AG04450 (cell line): Measurements from ENCODE around the gene SDC4. TPM values are rescaled to one million over a fixed set of nuclear protein-coding genes. Genes with fewer than 3 reads are reported as not detected.

Experiments
- CTCF ChIA-PET: fragments of 300-600, 350-600 bp; formaldehyde crosslinking; extraction: SDS; loops from one replicate; lab custom pipeline; 2022; ENCODE audit warnings: antibody characterized with exemption, inconsistent platforms; lab: Charles Lee
- POLR2A ChIA-PET: fragments of 350-600 bp; formaldehyde crosslinking; extraction: SDS; loops from one replicate; lab custom pipeline; 2021; ENCODE audit warnings: antibody characterized with exemption, inconsistent platforms; lab: Yijun Ruan, JAX
- DNase-seq: peaks from one replicate; pipeline ENCODE4 v3.0.0-alpha.2; 2011; ENCODE audit warnings: low read depth, low spot score
- H3K27ac ChIP-seq: one replicate; pipeline ENCODE4 v1.5.1; 2012; ENCODE audit warnings: low read depth, low read length, control low read depth
- H3K27me3 ChIP-seq: one replicate; pipeline ENCODE4 v1.6.0; 2012; ENCODE audit warnings: low read length; ENCODE audit not compliant: control insufficient read depth, insufficient read depth
- H3K4me3 ChIP-seq: 2 replicates; pipeline ENCODE4 v1.5.1; 2011; ENCODE audit warnings: mild to moderate bottlenecking, low read depth, low read length, control low read depth
- H3K9me3 ChIP-seq: 2 replicates; pipeline ENCODE4 v1.5.1; 2012; ENCODE audit warnings: low read length; ENCODE audit not compliant: control insufficient read depth, insufficient read depth
- CTCF ChIP-seq: IDR thresholded peaks from 2 replicates; pipeline ENCODE4 v1.5.1; 2011; ENCODE audit warnings: low read depth, low read length, control low read depth, inconsistent platforms
- polyA plus RNA-seq: library from polyadenylated mRNA; depleted of rRNA; stranded (reverse); fragments of >200 nt; gene quantifications from 2 replicates; pipeline ENCODE4 v1.2.3, GENCODE V29; 2011

The SDC4 gene
- polyA plus RNA-seq, 1 experiment: 177 TPM

DNA sequence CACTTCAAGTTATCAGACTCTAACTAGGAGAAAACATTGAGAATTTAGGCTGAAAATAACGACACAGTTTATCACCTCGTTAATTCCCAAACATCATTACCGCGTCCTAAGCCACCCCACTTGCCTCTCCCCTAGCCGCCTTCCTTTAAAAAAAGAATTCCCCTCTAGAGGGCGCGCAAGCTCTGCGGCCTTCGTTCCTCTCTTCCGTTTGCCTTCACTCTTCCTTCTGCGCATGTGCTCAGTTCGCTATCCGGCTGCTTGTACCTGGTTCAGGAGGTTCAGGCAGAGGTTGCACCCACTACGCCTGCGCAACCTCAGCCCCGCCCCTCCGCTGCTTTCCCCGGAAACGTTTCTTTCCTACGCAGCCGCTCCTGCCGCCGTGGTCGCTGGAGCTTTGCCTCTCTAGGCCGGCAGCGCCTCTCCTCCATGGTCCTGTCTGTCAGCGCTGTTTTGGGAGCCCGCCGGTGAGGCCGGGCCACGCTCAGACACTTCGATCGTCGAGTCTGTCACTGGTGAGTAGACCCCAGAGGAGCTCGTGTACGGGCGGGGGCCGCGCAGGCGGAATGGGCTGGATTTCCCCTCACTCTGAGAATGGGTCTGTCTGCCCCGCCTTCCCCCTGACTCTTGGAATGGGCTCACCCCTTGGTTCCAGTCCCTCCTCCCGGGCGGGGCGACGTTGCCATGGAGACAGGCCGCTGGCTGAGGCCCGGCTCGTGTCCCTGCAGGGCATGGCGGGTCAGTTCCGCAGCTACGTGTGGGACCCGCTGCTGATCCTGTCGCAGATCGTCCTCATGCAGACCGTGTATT is 14.8 kb upstream of the SDC4 start, which contains the start of gene SYS1:
Gene SYS1, plus strand, starts transcription at position 353 of the 807 bp plus-strand sequence. Its CDS starts 376 bp downstream, at position 729.
- peak within 1 kb of the TSS; percentile 96 for H3K4me3 ChIP-seq
- DNase-seq: peak; percentile 97
- peak within 1 kb of the TSS; percentile 97 for H3K27ac ChIP-seq
- no peaks in the 10 kb centered on the region for H3K27me3 ChIP-seq
- ChIA-PET POLR2A (interaction anchor here (0.5 to 3.9 kb wide), 13 partner anchors 11 to 411 kb away, joined by 3 to 36 read pairs (median 6); partner anchors contain the start of gene SDC4), CTCF (interaction anchor here (0.5 to 7.0 kb wide), 42 partner anchors 8 to 607 kb away, joined by 3 to 88 read pairs (median 5); partner anchors contain the start of genes PIGT and SDC4)
- no peaks in the 10 kb centered on the region; the same call in 1 of the 2 replicates for H3K9me3 ChIP-seq
- TF ChIP-seq CTCF: peak; percentile 94

GRCh38 chr20:45361793-45362192 is 13.6 kb upstream of the SDC4 start:
- no peak for TF ChIP-seq CTCF
- Histone ChIP-seq H3K27me3 (no peaks in the 10 kb centered on the region), H3K4me3 (no peak overlapping the region), H3K9me3 (no peaks in the 10 kb centered on the region; the same call in 1 of the 2 replicates), H3K27ac (no peak overlapping the region)
- no peak for DNase-seq
- POLR2A ChIA-PET: interaction anchor here (1.7 to 3.9 kb wide), 2 partner anchors 14 to 24 kb away, joined by 5 to 36 read pairs; partner anchors contain the start of gene SDC4
- CTCF ChIA-PET: interaction anchor here (0.7 to 7.0 kb wide), 12 partner anchors 9 to 409 kb away, joined by 3 to 88 read pairs (median 9); partner anchors contain the start of gene PIGT

GRCh38 chr20:45359406-45360148 is 11.4 kb upstream of the SDC4 start:
- Histone ChIP-seq H3K27ac (peak overlapping the region; percentile 57), H3K9me3 (no peaks in the 10 kb centered on the region; the same call in 1 of the 2 replicates), H3K27me3 (no peaks in the 10 kb centered on the region), H3K4me3 (no peak overlapping the region)
- POLR2A ChIA-PET: interaction anchor here (0.8 to 2.1 kb wide), 3 partner anchors 11 to 22 kb away, joined by 3 to 6 read pairs (median 4); partner anchors contain the start of gene SDC4
- no peak for DNase-seq
- no peak for TF ChIP-seq CTCF
- CTCF ChIA-PET: interaction anchor here (0.8 to 7.0 kb wide), 5 partner anchors 14 to 411 kb away, joined by 3 to 88 read pairs (median 14); no protein-coding TSS in a partner anchor

GRCh38 chr20:45359069-45359405 is 10.8 kb upstream of the SDC4 start:
- ChIA-PET POLR2A (interaction anchor here (0.8 to 2.1 kb wide), 3 partner anchors 10 to 21 kb away, joined by 3 to 6 read pairs (median 4); partner anchors contain the start of gene SDC4), CTCF (interaction anchor here (1.5 to 7.0 kb wide), 4 partner anchors 14 to 412 kb away, joined by 5 to 88 read pairs (median 22); no protein-coding TSS in a partner anchor)
- no peak for DNase-seq
- TF ChIP-seq CTCF: no peak
- Histone ChIP-seq H3K27ac (peak overlapping the region; percentile 57), H3K27me3 (no peaks in the 10 kb centered on the region), H3K9me3 (no peaks in the 10 kb centered on the region; the same call in 1 of the 2 replicates), H3K4me3 (no peak overlapping the region)
